HEK293 (cell line): Measurements from ENCODE around the gene PRC1.

ENCODE experiments used
- BCL11B ChIP-seq: fragments of 450-650 bp; formaldehyde crosslinking; IDR thresholded peaks from 2 replicates; pipeline ENCODE4 v1.5.1; 2016; ENCODE audit warnings: low read depth, missing biosample characterization, missing genetic modification characterization
- EGR2 ChIP-seq: fragments of 450-650 bp; formaldehyde crosslinking; IDR thresholded peaks from 2 replicates; pipeline ENCODE4 v1.5.1; 2016; ENCODE audit warnings: low read depth, missing biosample characterization, missing genetic modification characterization
- FEZF1 ChIP-seq: fragments of 450-650 bp; formaldehyde crosslinking; IDR thresholded peaks from 2 replicates; pipeline ENCODE4 v1.5.1; 2016; ENCODE audit warnings: missing biosample characterization, missing genetic modification characterization
- HIC1 ChIP-seq: fragments of 450-650 bp; formaldehyde crosslinking; IDR thresholded peaks from 2 replicates; pipeline ENCODE4 v1.5.1; 2016; ENCODE audit warnings: missing biosample characterization, missing genetic modification characterization
- KLF10 ChIP-seq: fragments of 450-650 bp; IDR thresholded peaks from 2 replicates; pipeline ENCODE4 v1.5.1; 2018; ENCODE audit warnings: missing biosample characterization, mild to moderate bottlenecking, missing genetic modification characterization
- KLF16 ChIP-seq: fragments of 450-650 bp; formaldehyde crosslinking; IDR thresholded peaks from 2 replicates; pipeline ENCODE4 v1.5.1; 2017; ENCODE audit warnings: missing biosample characterization, missing genetic modification characterization
- KLF7 ChIP-seq: fragments of 450-650 bp; formaldehyde crosslinking; IDR thresholded peaks from 2 replicates; pipeline ENCODE4 v1.5.1; 2016; ENCODE audit warnings: missing biosample characterization, missing genetic modification characterization, borderline replicate concordance
- KLF9 ChIP-seq: fragments of 450-650 bp; formaldehyde crosslinking; IDR thresholded peaks from 2 replicates; pipeline ENCODE4 v1.5.1; 2016; ENCODE audit warnings: missing biosample characterization, missing genetic modification characterization, low read depth
- OSR2 ChIP-seq: fragments of 450-650 bp; formaldehyde crosslinking; IDR thresholded peaks from 2 replicates; pipeline ENCODE4 v1.5.1; 2016; ENCODE audit warnings: missing biosample characterization, missing genetic modification characterization
- PRDM2 ChIP-seq: fragments of 450-650 bp; formaldehyde crosslinking; IDR thresholded peaks from 2 replicates; pipeline ENCODE4 v1.5.1; 2016; ENCODE audit warnings: missing biosample characterization, missing genetic modification characterization, borderline replicate concordance
- SCRT1 ChIP-seq: fragments of 450-650 bp; formaldehyde crosslinking; IDR thresholded peaks from 2 replicates; pipeline ENCODE4 v1.5.1; 2016; ENCODE audit warnings: missing biosample characterization, missing genetic modification characterization, borderline replicate concordance
- TCF7L2 ChIP-seq: IDR thresholded peaks from 2 replicates; pipeline ENCODE4 v1.6.1; 2011; ENCODE audit warnings: low read depth, mild to moderate bottlenecking, inconsistent platforms, low read length, moderate library complexity, borderline replicate concordance
- TSHZ1 ChIP-seq: fragments of 450-650 bp; formaldehyde crosslinking; IDR thresholded peaks from 2 replicates; pipeline ENCODE4 v1.5.1; 2016; ENCODE audit warnings: missing biosample characterization, missing genetic modification characterization, borderline replicate concordance
- ZBTB8A ChIP-seq: fragments of 450-650 bp; formaldehyde crosslinking; IDR thresholded peaks from 2 replicates; pipeline ENCODE4 v1.5.1; 2016; ENCODE audit warnings: missing biosample characterization, missing genetic modification characterization
- ZFP41 ChIP-seq: fragments of 450-650 bp; formaldehyde crosslinking; IDR thresholded peaks from 2 replicates; pipeline ENCODE4 v1.5.1; 2016; ENCODE audit warnings: missing biosample characterization, missing genetic modification characterization, borderline replicate concordance
- ZNF112 ChIP-seq: fragments of 450-650 bp; formaldehyde crosslinking; IDR thresholded peaks from 2 replicates; pipeline ENCODE4 v1.5.0; 2017; ENCODE audit warnings: missing biosample characterization, missing genetic modification characterization
- ZNF114 ChIP-seq: fragments of 450-650 bp; formaldehyde crosslinking; IDR thresholded peaks from 2 replicates; pipeline ENCODE4 v1.5.0; 2017; ENCODE audit warnings: missing biosample characterization, missing genetic modification characterization
- ZNF121 ChIP-seq: fragments of 450-650 bp; formaldehyde crosslinking; IDR thresholded peaks from 2 replicates; pipeline ENCODE4 v1.5.1; 2016; ENCODE audit warnings: missing biosample characterization, missing genetic modification characterization
- ZNF169 ChIP-seq: fragments of 450-650 bp; formaldehyde crosslinking; IDR thresholded peaks from 2 replicates; pipeline ENCODE4 v1.5.1; 2016; ENCODE audit warnings: missing biosample characterization, missing genetic modification characterization
- ZNF23 ChIP-seq: fragments of 450-650 bp; formaldehyde crosslinking; IDR thresholded peaks from 2 replicates; pipeline ENCODE4 v1.5.1; 2016; ENCODE audit warnings: missing biosample characterization, missing genetic modification characterization, borderline replicate concordance
- ZNF274 ChIP-seq, 2 experiments: fragments of 200-500 bp in 1 of 2; fragments of 450-650 bp in 1 of 2; sonication (Bioruptor generic) in 1 of 2; formaldehyde crosslinking in 1 of 2; IDR thresholded peaks; 2 replicates each; pipeline versions ENCODE4 v1.5.1 to v1.6.1; 2014 to 2016; ENCODE audit warnings: borderline replicate concordance in 1 of 2, inconsistent platforms in 1 of 2, low read length in 1 of 2, missing biosample characterization in 1 of 2, missing genetic modification characterization in 1 of 2
- ZNF473 ChIP-seq: fragments of 450-650 bp; formaldehyde crosslinking; IDR thresholded peaks from 2 replicates; pipeline ENCODE4 v1.5.1; 2017; ENCODE audit warnings: missing biosample characterization, missing genetic modification characterization
- ZNF623 ChIP-seq: fragments of 450-650 bp; formaldehyde crosslinking; IDR thresholded peaks from 2 replicates; pipeline ENCODE4 v1.5.1; 2016; ENCODE audit warnings: missing biosample characterization, missing genetic modification characterization
- ZNF645 ChIP-seq: fragments of 450-650 bp; formaldehyde crosslinking; IDR thresholded peaks from 2 replicates; pipeline ENCODE4; 2016; ENCODE audit warnings: missing biosample characterization, missing genetic modification characterization
- ZNF664 ChIP-seq: fragments of 450-650 bp; formaldehyde crosslinking; IDR thresholded peaks from 2 replicates; pipeline ENCODE4 v1.5.1; 2016; ENCODE audit warnings: missing biosample characterization, missing genetic modification characterization
- ZNF76 ChIP-seq: fragments of 450-650 bp; formaldehyde crosslinking; IDR thresholded peaks from 2 replicates; pipeline ENCODE4; 2016; ENCODE audit warnings: low read depth, missing biosample characterization, missing genetic modification characterization, borderline replicate concordance

The PRC1 gene

GRCh38 chr15:90954712-90955623 lies 39.4 kb downstream of the PRC1 start, which contains the start of gene RCCD1 (continued):
- TF ChIP-seq PRDM2 (tag by site-specific recombination), result no peak
- no peak for TF ChIP-seq ZNF623 (tag by site-specific recombination)
- peak; percentile 92 for TF ChIP-seq KLF16 (tag by site-specific recombination)
- peak; percentile 87 for TF ChIP-seq KLF9
- TF ChIP-seq ZNF121 (tag by site-specific recombination), result peak; percentile 94
- TF ChIP-seq ZNF274 (IDR thresholded peaks at IDR 0.05; ENCODE audit: low read length), result no peak
- TF ChIP-seq ZNF274 (tag by site-specific recombination; IDR thresholded peaks at IDR 0.05; ENCODE audit: borderline replicate concordance), result no peak
- TF ChIP-seq FEZF1 (tag by site-specific recombination), result no peak; the same call in 1 of the 2 replicates
- TF ChIP-seq SCRT1 (tag by site-specific recombination), result no peak
- TF ChIP-seq ZNF645 (tag by site-specific recombination), result no peak
- no peak for TF ChIP-seq ZNF114
- no peak for TF ChIP-seq ZNF112
- peak; percentile 98 for TF ChIP-seq ZBTB8A (tag by site-specific recombination)
- TF ChIP-seq OSR2 (tag by site-specific recombination), result no peak
- no peak for TF ChIP-seq ZNF169 (tag by site-specific recombination)
- TF ChIP-seq BCL11B (tag by site-specific recombination), result peak; percentile 74; the same call in 1 of the 2 replicates
- no peak for TF ChIP-seq ZFP41 (tag by site-specific recombination)
- 0 out of 2 replicates have a peak, but pooled peaks have one; percentile 13 for TF ChIP-seq TSHZ1 (tag by site-specific recombination)
- TF ChIP-seq TCF7L2, result no peak
- no peak for TF ChIP-seq ZNF664 (tag by site-specific recombination)
- TF ChIP-seq ZNF23, result no peak
- peak; percentile 79 for TF ChIP-seq EGR2 (tag by site-specific recombination)
- peak; percentile 86 for TF ChIP-seq HIC1 (tag by site-specific recombination)
- peak; percentile 64; the same call in 1 of the 2 replicates for TF ChIP-seq ZNF76 (tag by site-specific recombination)
- peak; percentile 72 for TF ChIP-seq KLF10
- TF ChIP-seq KLF7 (tag by site-specific recombination), result peak; percentile 93
- TF ChIP-seq ZNF473, result no peak
